Measurements from ENCODE around the gene PTPRJ. TPM values are rescaled to one million over a fixed set of nuclear protein-coding genes. Genes with fewer than 3 reads are reported as not detected.

Gene PTPRJ
- total and polyA plus RNA-seq, 2 of the 4 experiments (the other 2 are of a cell fraction): 5.6 to 14.9 TPM

DNA sequence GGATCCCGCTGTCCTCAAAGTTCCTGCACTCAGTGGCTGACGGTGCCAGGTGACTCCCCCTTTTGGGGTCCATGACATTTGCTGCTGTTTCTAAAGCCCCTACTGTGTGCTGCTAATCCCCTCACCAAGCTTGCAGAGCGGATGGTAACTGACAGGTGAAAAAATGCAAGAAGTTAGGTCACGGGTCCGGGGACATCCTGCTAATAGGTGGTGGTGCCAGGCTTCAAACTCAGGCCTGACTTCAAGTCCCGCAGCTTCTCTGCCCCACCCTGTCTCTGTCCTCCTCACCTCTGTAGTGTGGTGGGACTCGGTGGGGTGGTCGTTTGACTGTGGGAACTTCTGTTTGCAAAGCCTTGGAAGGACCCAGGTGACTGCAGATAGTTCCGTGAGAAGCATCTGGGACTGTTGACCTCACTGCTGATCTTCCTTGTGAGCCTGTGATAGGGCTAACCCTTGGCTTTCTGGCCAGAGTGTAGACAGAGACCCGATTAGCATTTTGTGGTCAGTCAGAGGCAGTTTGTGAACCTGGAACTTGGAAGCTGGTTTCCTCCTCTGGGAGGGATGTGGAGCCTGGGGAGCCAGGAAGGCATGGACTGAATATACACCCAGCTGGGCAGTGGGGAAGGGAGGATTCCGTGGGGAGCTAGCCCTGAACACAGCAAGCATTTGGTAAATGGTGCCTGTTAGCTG, 120.8 kb downstream of the PTPRJ start (continued):
- no peak for TF ChIP-seq POLR2A (IDR thresholded peaks at IDR 0.05; ENCODE audit: low read depth, low read length)

DNA sequence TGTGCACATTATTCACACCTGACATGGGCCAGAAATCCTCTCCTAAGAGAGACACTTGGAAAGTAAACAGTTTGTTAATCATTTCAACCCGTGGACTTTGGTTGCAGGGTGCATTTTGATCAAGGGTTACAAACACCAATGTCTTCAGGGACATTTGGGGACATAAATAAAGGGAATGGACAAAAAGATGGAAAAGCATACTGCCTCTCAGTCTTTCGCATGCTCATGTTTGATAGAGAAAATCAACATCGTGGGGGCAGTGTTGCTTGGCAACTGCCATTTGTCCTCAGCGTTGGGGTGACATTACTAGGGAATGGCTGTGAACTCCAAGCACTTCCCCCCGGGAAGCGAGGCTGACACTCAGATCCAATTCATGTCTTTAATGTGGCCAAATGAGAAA, 121.6 kb downstream of the PTPRJ start:
- CTCF ChIA-PET: no interaction called here
- POLR2A ChIA-PET (ENCODE audit: unreplicated experiment): no interaction called here
- H2AK5ac ChIP-seq (ENCODE audit: low read depth, low read length): no peak overlapping the region
- no peak overlapping the region for H3K4ac ChIP-seq (ENCODE audit: low read depth, low read length)
- no peak overlapping the region for H2AK9ac ChIP-seq (replicated peaks; ENCODE audit: low read depth, low read length, poor library complexity)
- no peak overlapping the region for H2AFZ ChIP-seq (replicated peaks; ENCODE audit: low read length, poor library complexity)
- no peak overlapping the region for H3K9ac ChIP-seq (ENCODE audit: low read depth, low read length)
- peaks cover 19% of the 10 kb centered on the region for H4K20me1 ChIP-seq (ENCODE audit: insufficient read depth, low read length)
- H3K18ac ChIP-seq (ENCODE audit: low read depth, low read length): no peak overlapping the region
- no peak overlapping the region for H3K14ac ChIP-seq (replicated peaks; ENCODE audit: low read depth, low read length)
- no peak overlapping the region for H3K23ac ChIP-seq (ENCODE audit: low read depth, low read length)
- ATAC-seq (ENCODE audit: low read depth): no peak
- H3K4me2 ChIP-seq (ENCODE audit: low read depth, low read length): no peak overlapping the region
- no peak overlapping the region for H2BK20ac ChIP-seq (ENCODE audit: low read depth, low read length)
- in situ Hi-C loops (cut with MboI; ENCODE audit: low sequenced_read_pairs): loop anchor here (10.0 kb wide), 1 partner anchor 247 kb away; no protein-coding TSS in a partner anchor
- dilution Hi-C loops (cut with HindIII; ENCODE audit: low sequenced_read_pairs, unreplicated experiment): no loop called here
- TF ChIP-seq RFX5 (IDR thresholded peaks at IDR 0.05; ENCODE audit: low read depth, low read length) (no peak), POLR2A (IDR thresholded peaks at IDR 0.05; ENCODE audit: low read depth, low read length) (no peak), MXI1 (IDR thresholded peaks at IDR 0.05; ENCODE audit: borderline replicate concordance, low read depth, low read length) (no peak), MAFK (IDR thresholded peaks at IDR 0.05; ENCODE audit: low read depth, low read length) (no peak), SMC3 (IDR thresholded peaks at IDR 0.05; ENCODE audit: low read depth, low read length) (no peak), CEBPB (IDR thresholded peaks at IDR 0.05; ENCODE audit: low read depth, low read length) (no peak), RCOR1 (IDR thresholded peaks at IDR 0.05; ENCODE audit: insufficient replicate concordance, low read length) (no peak), RAD21 (IDR thresholded peaks at IDR 0.05; ENCODE audit: low read length) (no peak), MAZ (IDR thresholded peaks at IDR 0.05; ENCODE audit: borderline replicate concordance, low read depth, low read length) (no peak), FOS (IDR thresholded peaks at IDR 0.05; ENCODE audit: low read depth, low read length) (no peak)
- TF ChIP-seq, protein P1, sequence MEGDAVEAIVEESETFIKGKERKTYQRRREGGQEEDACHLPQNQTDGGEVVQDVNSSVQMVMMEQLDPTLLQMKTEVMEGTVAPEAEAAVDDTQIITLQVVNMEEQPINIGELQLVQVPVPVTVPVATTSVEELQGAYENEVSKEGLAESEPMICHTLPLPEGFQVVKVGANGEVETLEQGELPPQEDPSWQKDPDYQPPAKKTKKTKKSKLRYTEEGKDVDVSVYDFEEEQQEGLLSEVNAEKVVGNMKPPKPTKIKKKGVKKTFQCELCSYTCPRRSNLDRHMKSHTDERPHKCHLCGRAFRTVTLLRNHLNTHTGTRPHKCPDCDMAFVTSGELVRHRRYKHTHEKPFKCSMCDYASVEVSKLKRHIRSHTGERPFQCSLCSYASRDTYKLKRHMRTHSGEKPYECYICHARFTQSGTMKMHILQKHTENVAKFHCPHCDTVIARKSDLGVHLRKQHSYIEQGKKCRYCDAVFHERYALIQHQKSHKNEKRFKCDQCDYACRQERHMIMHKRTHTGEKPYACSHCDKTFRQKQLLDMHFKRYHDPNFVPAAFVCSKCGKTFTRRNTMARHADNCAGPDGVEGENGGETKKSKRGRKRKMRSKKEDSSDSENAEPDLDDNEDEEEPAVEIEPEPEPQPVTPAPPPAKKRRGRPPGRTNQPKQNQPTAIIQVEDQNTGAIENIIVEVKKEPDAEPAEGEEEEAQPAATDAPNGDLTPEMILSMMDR (conservative IDR thresholded peaks at IDR 0.05; ENCODE audit: low read depth, low read length): no peak
- TF ChIP-seq, protein P2, sequence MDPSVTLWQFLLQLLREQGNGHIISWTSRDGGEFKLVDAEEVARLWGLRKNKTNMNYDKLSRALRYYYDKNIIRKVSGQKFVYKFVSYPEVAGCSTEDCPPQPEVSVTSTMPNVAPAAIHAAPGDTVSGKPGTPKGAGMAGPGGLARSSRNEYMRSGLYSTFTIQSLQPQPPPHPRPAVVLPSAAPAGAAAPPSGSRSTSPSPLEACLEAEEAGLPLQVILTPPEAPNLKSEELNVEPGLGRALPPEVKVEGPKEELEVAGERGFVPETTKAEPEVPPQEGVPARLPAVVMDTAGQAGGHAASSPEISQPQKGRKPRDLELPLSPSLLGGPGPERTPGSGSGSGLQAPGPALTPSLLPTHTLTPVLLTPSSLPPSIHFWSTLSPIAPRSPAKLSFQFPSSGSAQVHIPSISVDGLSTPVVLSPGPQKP (IDR thresholded peaks at IDR 0.05; ENCODE audit: borderline replicate concordance, low read depth, low read length): no peak
- TF ChIP-seq, protein P3, sequence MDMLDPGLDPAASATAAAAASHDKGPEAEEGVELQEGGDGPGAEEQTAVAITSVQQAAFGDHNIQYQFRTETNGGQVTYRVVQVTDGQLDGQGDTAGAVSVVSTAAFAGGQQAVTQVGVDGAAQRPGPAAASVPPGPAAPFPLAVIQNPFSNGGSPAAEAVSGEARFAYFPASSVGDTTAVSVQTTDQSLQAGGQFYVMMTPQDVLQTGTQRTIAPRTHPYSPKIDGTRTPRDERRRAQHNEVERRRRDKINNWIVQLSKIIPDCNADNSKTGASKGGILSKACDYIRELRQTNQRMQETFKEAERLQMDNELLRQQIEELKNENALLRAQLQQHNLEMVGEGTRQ (IDR thresholded peaks at IDR 0.05; ENCODE audit: low read depth, low read length): no peak
- H3K4me3 ChIP-seq (ENCODE audit: insufficient read depth, low read depth, low read length): no peak overlapping the region
- peaks cover 35 to 63% of the 10 kb centered on the region in 2 experiments for H3K79me1 ChIP-seq (ENCODE audit: low read depth in 1 of 2, low read length in 2 of 2)
- H4K91ac ChIP-seq (ENCODE audit: insufficient read depth, low read depth, low read length): no peak overlapping the region
- H4K5ac ChIP-seq (ENCODE audit: low read depth, low read length): no peak overlapping the region
- no peaks in the 10 kb centered on the region for H3K9me3 ChIP-seq (ENCODE audit: control insufficient read depth, insufficient read depth, low read length)
- H4K8ac ChIP-seq (ENCODE audit: low read depth in 2 of 2, low read length in 2 of 2): no peak overlapping the region
- no peak overlapping the region for H3K27ac ChIP-seq (ENCODE audit: insufficient read depth, low read length)
- H2BK15ac ChIP-seq (ENCODE audit: low read depth, low read length): no peak overlapping the region
- H3K36me3 ChIP-seq (ENCODE audit: control insufficient read depth, insufficient read depth, low read length): no peaks in the 10 kb centered on the region
- H3K27me3 ChIP-seq (ENCODE audit: control insufficient read depth, insufficient read depth, low read length): no peaks in the 10 kb centered on the region
- WGBS, 2 experiments (ENCODE audit: extremely low coverage in 2 of 2, insufficient read length in 1 of 2): 51% methylated on average over 3 of the region's 6 CpGs; no CpG with 5 or more reads in 1 of the 2 experiments
- H2BK5ac ChIP-seq (ENCODE audit: low read depth, low read length, poor library complexity, severe bottlenecking): no peak overlapping the region
- BruUV-seq (replicated peaks): no TSS peak
- intact Hi-C loops (cut with micrococcal nuclease): no loop called here
- peaks cover 23% of the 10 kb centered on the region for H3K9me1 ChIP-seq (ENCODE audit: insufficient read depth, low read length)
- peaks cover 4% of the 10 kb centered on the region for H3K4me1 ChIP-seq (ENCODE audit: control insufficient read depth, insufficient read depth, low read length)
- no peak overlapping the region for H3K56ac ChIP-seq (ENCODE audit: extremely low read depth, insufficient read depth, low read length)
- no peak overlapping the region for H2BK120ac ChIP-seq (ENCODE audit: low read depth, low read length)
- no peak for DNase-seq
